Ovary (tissue), 3 donors: ENCODE results near the gene PTGIS.

ENCODE experiments used
- CTCF ChIP-seq, 3 donors: fragments of 450-650 bp in 2 of 3; fragments of 200-600 bp in 1 of 3; IDR thresholded peaks; one replicate each; pipeline versions ENCODE4 v1.5.1 to v1.8.0; 2016 to 2022; ENCODE audit warnings: antibody characterized with exemption in 3 of 3, mild to moderate bottlenecking in 1 of 3
- POLR2A ChIP-seq: fragments of 450-650 bp; IDR thresholded peaks from one replicate; pipeline ENCODE4 v1.6.1; 2017; ENCODE audit warnings: antibody characterized with exemption, mild to moderate bottlenecking, moderate library complexity
- donor health status: DM: no; HTN: no; CAD: no.

- no peak for TF ChIP-seq CTCF (IDR thresholded peaks at IDR 0.05)
- TF ChIP-seq POLR2A = no peak
These were observed 10.5 kb downstream of the PTGIS start for GRCh38 chr20:49557449-49557848.
